IMR-90 (cell line): ENCODE measurements around the gene TMEM37. TPM values are rescaled to one million over a fixed set of nuclear protein-coding genes. Genes with fewer than 3 reads are reported as not detected.

Experiments
- ATAC-seq: fragments of 200-7000 bp; cut with Tn5 transposase; 2 replicates; pipeline ENCODE4 v1.9.1; 2020; ENCODE audit warnings: low read depth, mild to moderate bottlenecking, moderate library complexity
- BruUV-seq: library from RNA; stranded (reverse); fragments of 400-500 nt; replicated peaks from 2 replicates; lab custom pipeline; 2021; lab: Mats Ljungman, UMichigan
- CTCF ChIA-PET: fragments of 300-600 bp; formaldehyde crosslinking; extraction: SDS; loops from one replicate; lab custom pipeline; 2021; ENCODE audit warnings: antibody characterized with exemption; lab: Yijun Ruan, JAX
- POLR2A ChIA-PET: fragments of 300-600 bp; sonication (Branson Sonifier 250); formaldehyde crosslinking; loops from one replicate; lab custom pipeline; 2022; ENCODE audit warnings: antibody characterized with exemption; ENCODE audit not compliant: unreplicated experiment; lab: Charles Lee
- DNase-seq: peaks from one replicate; pipeline ENCODE4 v3.0.0; 2013
- H2AFZ ChIP-seq: replicated peaks from 2 replicates; pipeline ENCODE3; 2013; ENCODE audit warnings: low read length, mild to moderate bottlenecking; ENCODE audit not compliant: poor library complexity
- H2AK5ac ChIP-seq: 2 replicates; pipeline ENCODE4 v1.6.1; 2013; ENCODE audit warnings: low read depth, low read length, inconsistent platforms
- H2AK9ac ChIP-seq: replicated peaks from 2 replicates; pipeline ENCODE3; 2013; ENCODE audit warnings: mild to moderate bottlenecking, low read depth, low read length, moderate library complexity; ENCODE audit not compliant: poor library complexity
- H2BK120ac ChIP-seq: 2 replicates; pipeline ENCODE4 v1.6.1; 2013; ENCODE audit warnings: low read depth, low read length, inconsistent platforms
- H2BK15ac ChIP-seq: 3 replicates; pipeline ENCODE4 v1.6.1; 2013; ENCODE audit warnings: low read depth, low read length, inconsistent platforms
- H2BK20ac ChIP-seq: 2 replicates; pipeline ENCODE4 v1.6.1; 2013; ENCODE audit warnings: low read depth, mild to moderate bottlenecking, inconsistent platforms, low read length, moderate library complexity
- H2BK5ac ChIP-seq: 2 replicates; pipeline ENCODE4 v1.6.1; 2013; ENCODE audit warnings: mild to moderate bottlenecking, low read depth, low read length, inconsistent platforms; ENCODE audit not compliant: poor library complexity, severe bottlenecking
- H3K14ac ChIP-seq: replicated peaks from 2 replicates; pipeline ENCODE4 v1.6.1; 2013; ENCODE audit warnings: low read depth, low read length, inconsistent platforms
- H3K18ac ChIP-seq: 2 replicates; pipeline ENCODE4 v1.6.1; 2013; ENCODE audit warnings: low read depth, low read length, control low read depth
- H3K23ac ChIP-seq: 2 replicates; pipeline ENCODE4 v1.6.1; 2013; ENCODE audit warnings: low read depth, low read length, inconsistent platforms
- H3K27ac ChIP-seq: 2 replicates; pipeline ENCODE4 v1.5.1; 2013; ENCODE audit warnings: mild to moderate bottlenecking, control low read depth, low read length; ENCODE audit not compliant: insufficient read depth
- H3K27me3 ChIP-seq: 2 replicates; pipeline ENCODE4 v1.6.1; 2013; ENCODE audit warnings: low read length; ENCODE audit not compliant: control insufficient read depth, insufficient read depth
- H3K36me3 ChIP-seq: 2 replicates; pipeline ENCODE4 v1.6.1; 2013; ENCODE audit warnings: low read length, mixed read lengths; ENCODE audit not compliant: control insufficient read depth, insufficient read depth
- H3K4ac ChIP-seq: 2 replicates; pipeline ENCODE4 v1.6.1; 2013; ENCODE audit warnings: low read depth, low read length, inconsistent platforms
- H3K4me1 ChIP-seq: 2 replicates; pipeline ENCODE4 v1.6.1; 2013; ENCODE audit warnings: low read length, mixed read lengths; ENCODE audit not compliant: control insufficient read depth, insufficient read depth
- H3K4me2 ChIP-seq: 2 replicates; pipeline ENCODE4 v1.6.1; 2013; ENCODE audit warnings: low read depth, mild to moderate bottlenecking, control low read depth, low read length, moderate library complexity
- H3K4me3 ChIP-seq: 2 replicates; pipeline ENCODE4 v1.5.1; 2013; ENCODE audit warnings: low read depth, mild to moderate bottlenecking, control low read depth, low read length, moderate library complexity; ENCODE audit not compliant: insufficient read depth
- H3K56ac ChIP-seq: 2 replicates; pipeline ENCODE4 v1.6.1; 2013; ENCODE audit warnings: low read length, inconsistent platforms; ENCODE audit not compliant: insufficient read depth; ENCODE audit errors: extremely low read depth
- H3K79me1 ChIP-seq, 2 experiments: 2 replicates each; pipeline ENCODE4 v1.6.1; 2013; ENCODE audit warnings: low read length in 2 of 2, inconsistent platforms in 1 of 2, low read depth in 1 of 2
- H3K9ac ChIP-seq: 2 replicates; pipeline ENCODE4 v1.6.1; 2013; ENCODE audit warnings: low read depth, low read length, control low read depth
- H3K9me1 ChIP-seq: 2 replicates; pipeline ENCODE4 v1.6.1; 2013; ENCODE audit warnings: low read length, inconsistent platforms; ENCODE audit not compliant: insufficient read depth
- H3K9me3 ChIP-seq: 2 replicates; pipeline ENCODE4 v1.6.1; 2013; ENCODE audit warnings: low read length; ENCODE audit not compliant: control insufficient read depth, insufficient read depth
- H4K20me1 ChIP-seq: 2 replicates; pipeline ENCODE4 v1.6.1; 2013; ENCODE audit warnings: low read length, inconsistent platforms; ENCODE audit not compliant: insufficient read depth
- H4K5ac ChIP-seq: 2 replicates; pipeline ENCODE4 v1.6.1; 2013; ENCODE audit warnings: mild to moderate bottlenecking, low read depth, low read length, control low read depth
- H4K8ac ChIP-seq, 2 experiments: 2 replicates each; pipeline ENCODE4 v1.6.1; 2013; ENCODE audit warnings: low read depth in 2 of 2, low read length in 2 of 2, control low read depth in 1 of 2, inconsistent platforms in 1 of 2
- H4K91ac ChIP-seq: 2 replicates; pipeline ENCODE4 v1.6.1; 2013; ENCODE audit warnings: low read depth, low read length, inconsistent platforms; ENCODE audit not compliant: insufficient read depth
- MAZ ChIP-seq: IDR thresholded peaks from 2 replicates; pipeline ENCODE4 v1.6.1; 2012; ENCODE audit warnings: low read depth, mild to moderate bottlenecking, low read length, improper control_type of control experiment, moderate library complexity, borderline replicate concordance
- NFE2L2 ChIP-seq: fragments of 150-350 bp; IDR thresholded peaks from 2 replicates; pipeline ENCODE4 v1.6.1; 2016; ENCODE audit warnings: low read depth, mild to moderate bottlenecking, low read length
- SMC3 ChIP-seq: fragments of 150-350 bp; IDR thresholded peaks from 2 replicates; pipeline ENCODE4 v1.6.1; 2016; ENCODE audit warnings: low read depth, mild to moderate bottlenecking, antibody characterized with exemption, low read length, moderate library complexity
- USF2 ChIP-seq: fragments of 150-350 bp; IDR thresholded peaks from 2 replicates; pipeline ENCODE4 v1.6.1; 2017; ENCODE audit warnings: mild to moderate bottlenecking, antibody characterized with exemption, low read length, low read depth
- WGBS, 2 experiments: methylation state at CpG; one replicate each; pipeline versions ENCODE4 v1.1.5 to v1.1.7; 2013; ENCODE audit warnings: missing lambda C conversion rate in 2 of 2; ENCODE audit not compliant: insufficient read length in 1 of 2; ENCODE audit errors: extremely low coverage in 2 of 2; 5-methylcytosine and 5-hydroxymethylcytosine counted together
- dilution Hi-C: fragments of 300-500 bp; cut with HindIII; formaldehyde crosslinking; loops from one replicate; pipeline ENCODE4 v1.14.3; 2018; ENCODE audit warnings: low sequenced_read_pairs; ENCODE audit not compliant: unreplicated experiment
- in situ Hi-C: fragments of 300-500 bp; cut with MboI; formaldehyde crosslinking; loops from 3 replicates; pipeline ENCODE4 v1.14.3; 2019; ENCODE audit warnings: low sequenced_read_pairs, inconsistent platforms, mixed read lengths
- intact Hi-C: fragments of 100-400 bp; cut with micrococcal nuclease; formaldehyde crosslinking; loops from 2 replicates; pipeline ENCODE4 v1.10.0; 2022
- polyA plus RNA-seq, 3 experiments: library from polyadenylated mRNA; depleted of rRNA; stranded (reverse); fragments of >200 nt; gene quantifications; 2 replicates each; pipeline ENCODE4 v1.2.3, GENCODE V29; 2012; ENCODE audit warnings: low replicate concordance in 1 of 3
- total RNA-seq: library from RNA; depleted of rRNA; stranded (reverse); fragments of >200 nt; gene quantifications from 2 replicates; pipeline ENCODE4 v1.2.3, GENCODE V29; 2012

TMEM37 gene
- total and polyA plus RNA-seq, 2 of the 4 experiments (the other 2 are of a cell fraction): under 0.01 to 0.39 TPM

DNA sequence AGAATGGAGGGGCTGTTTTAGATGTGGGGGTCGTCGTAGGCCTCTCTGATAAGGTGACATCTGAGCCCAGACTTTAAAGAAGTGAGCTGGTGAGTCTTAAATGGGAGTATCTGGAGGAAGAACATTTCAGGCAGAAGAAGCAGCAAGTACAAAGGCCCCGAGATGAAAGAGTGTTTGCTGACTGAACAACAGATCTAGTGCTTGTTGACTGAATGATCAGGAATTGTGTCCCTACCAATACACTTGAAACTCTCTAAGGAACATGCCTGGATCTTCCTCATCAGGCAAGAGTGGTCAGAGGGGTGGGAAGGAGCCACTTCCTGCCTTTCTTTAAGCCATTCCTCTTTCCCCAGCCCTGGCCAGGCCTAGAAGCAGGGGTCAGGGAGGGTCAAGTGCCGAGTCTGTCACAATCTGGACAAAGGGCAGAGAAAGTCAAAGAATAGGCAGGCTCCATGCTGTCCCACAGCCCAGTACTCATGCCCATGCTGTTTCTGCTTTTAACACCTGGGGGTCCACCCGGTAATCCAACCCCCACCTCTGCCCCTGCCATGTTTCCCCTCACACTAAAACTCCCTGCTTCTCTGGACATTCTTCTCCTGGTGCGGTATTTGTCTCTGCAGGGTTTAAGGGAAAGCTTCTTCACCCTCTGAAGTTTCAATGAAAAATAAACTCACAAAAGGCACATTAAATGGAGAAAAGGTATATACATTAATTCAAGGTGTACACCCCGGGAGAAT, 3.0 kb upstream of the TMEM37 start:
- intact Hi-C loops (no loop called here), in situ Hi-C loops (no loop called here), dilution Hi-C loops (no loop called here)
- H3K27ac ChIP-seq: no peak overlapping the region
- no peak overlapping the region for H3K18ac ChIP-seq
- H4K5ac ChIP-seq: no peak overlapping the region
- H4K91ac ChIP-seq: no peak overlapping the region
- H3K9me3 ChIP-seq: no peaks in the 10 kb centered on the region; the same call in 1 of the 2 replicates
- no peak overlapping the region for H3K4me2 ChIP-seq
- H2AK5ac ChIP-seq: no peak overlapping the region
- BruUV-seq: no TSS peak
- no peak for ATAC-seq
- no peak overlapping the region for H2BK5ac ChIP-seq
- no peak overlapping the region for H3K23ac ChIP-seq
- H2BK120ac ChIP-seq: no peak overlapping the region
- H3K36me3 ChIP-seq: no peaks in the 10 kb centered on the region
- POLR2A ChIA-PET: no interaction called here
- no peak overlapping the region for H3K4ac ChIP-seq
- no peak overlapping the region for H3K56ac ChIP-seq
- H3K4me3 ChIP-seq: no peak overlapping the region
- CTCF ChIA-PET: no interaction called here
- H4K20me1 ChIP-seq: no peaks in the 10 kb centered on the region
- peaks cover 63% of the 10 kb centered on the region for H3K27me3 ChIP-seq
- TF ChIP-seq SMC3: no peak
- TF ChIP-seq USF2: no peak
- TF ChIP-seq NFE2L2: no peak
- no peak for TF ChIP-seq MAZ
- H2AK9ac ChIP-seq: no peak overlapping the region
- H3K9ac ChIP-seq: no peak overlapping the region
- H3K14ac ChIP-seq: no peak overlapping the region
- H2AFZ ChIP-seq: no peak overlapping the region
- H2BK15ac ChIP-seq: no peak overlapping the region
- no peak for DNase-seq
- H4K8ac ChIP-seq: no peak overlapping the region
- peaks cover 3% of the 10 kb centered on the region; the same call in 1 of the 2 replicates for H3K4me1 ChIP-seq
- H3K9me1 ChIP-seq: no peaks in the 10 kb centered on the region
- H2BK20ac ChIP-seq: no peak overlapping the region
- 83% methylated on average over 3 of the region's 7 CpGs; no CpG with 5 or more reads in 1 of the 2 experiments for WGBS, 2 experiments
- no peaks in the 10 kb centered on the region for H3K79me1 ChIP-seq
